GM19455 (cell line): ENCODE measurements around the gene TMEM30B.
A peak's percentile ranks its signal among the peaks of the same experiment; 100 is the strongest.
"Not testable (repeated sequence)": the region's sequence is repeated elsewhere in the genome, so short reads cannot be mapped to it uniquely, and the experiment has no call there.

Experiments used
- ATAC-seq: cut with Tn5 transposase; IDR thresholded peaks from one replicate; pipeline ENCODE4 v1.9.1; 2021; ENCODE audit not compliant: unreplicated experiment

TMEM30B gene

DNA sequence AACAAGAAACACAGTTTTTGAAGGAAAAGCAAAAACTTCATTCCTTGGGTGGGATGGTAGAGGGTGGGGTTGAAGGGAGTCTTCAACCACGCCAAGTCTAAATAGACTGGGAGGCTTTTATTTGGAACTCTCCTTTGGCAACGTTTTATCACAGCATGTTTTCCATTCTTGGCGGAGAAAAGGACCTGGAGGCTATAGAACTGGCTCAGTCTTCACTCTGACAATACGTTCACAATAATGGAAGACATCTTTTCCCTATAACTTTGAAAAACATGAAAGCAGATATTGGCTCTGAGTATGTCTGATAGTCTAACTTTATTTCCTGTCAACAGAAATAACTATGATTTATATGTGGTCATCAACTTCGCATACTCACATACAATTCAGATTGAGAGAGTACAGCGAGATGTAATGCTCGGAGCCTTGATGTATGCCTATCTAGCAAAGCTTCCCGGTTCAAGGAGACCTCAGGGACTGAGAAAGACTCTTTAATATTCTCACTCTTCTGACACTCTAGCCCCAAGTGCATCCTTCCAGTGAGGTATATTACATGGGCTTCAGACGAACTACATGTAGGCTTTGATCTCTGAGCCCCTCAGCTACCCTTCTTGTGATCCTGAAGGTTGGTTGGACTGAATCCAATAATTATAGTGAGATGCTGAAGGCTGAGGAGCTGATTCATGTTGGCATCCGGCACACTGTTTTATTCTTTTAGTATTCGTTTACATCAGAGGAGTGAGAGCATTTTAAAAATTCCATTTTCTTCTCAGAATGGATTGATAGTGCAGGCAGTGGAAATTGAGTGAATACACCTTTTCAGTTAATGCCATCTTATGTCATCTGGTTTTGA, 14.0 kb downstream of the TMEM30B start:
- no peak for ATAC-seq

DNA sequence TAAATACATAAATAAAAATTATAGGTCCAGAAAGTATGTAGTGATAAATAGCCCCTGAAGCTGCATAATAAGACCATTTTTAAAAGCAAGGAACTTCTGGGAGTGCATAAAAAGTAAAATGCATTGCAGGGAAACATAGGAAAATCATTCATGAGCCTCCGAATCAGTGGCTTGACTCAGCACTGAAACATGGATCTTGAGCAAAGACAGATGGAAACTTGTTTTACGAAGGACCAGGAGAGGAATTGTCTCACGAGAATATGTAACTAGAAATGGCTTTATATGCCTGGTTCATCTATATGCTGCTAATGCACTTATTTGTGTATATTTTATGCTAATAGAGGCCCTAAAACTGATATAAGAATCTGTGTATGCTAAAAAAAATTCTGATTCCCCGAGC, 14.7 kb downstream of the TMEM30B start:
- no peak for ATAC-seq

DNA sequence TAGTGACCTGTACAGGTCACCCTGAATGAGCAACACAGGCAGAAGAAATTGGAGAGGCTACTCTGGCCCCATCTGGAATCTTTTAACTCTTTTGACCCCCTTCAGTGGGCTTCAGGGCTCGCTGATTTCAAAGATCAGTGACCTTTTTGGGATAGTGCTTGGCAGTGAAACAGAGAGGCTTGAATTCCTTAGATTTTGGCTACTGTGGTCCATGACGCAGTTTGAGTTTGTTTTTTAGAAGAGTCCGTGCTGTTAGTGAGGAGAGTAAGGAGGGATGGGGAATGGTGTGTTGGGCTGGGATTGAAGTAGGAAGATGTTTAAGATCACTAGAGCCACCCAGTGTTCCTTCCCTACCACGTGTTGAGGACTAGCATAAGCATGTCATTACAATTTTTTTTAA, 16.5 kb downstream of the TMEM30B start:
- no peak for ATAC-seq

DNA sequence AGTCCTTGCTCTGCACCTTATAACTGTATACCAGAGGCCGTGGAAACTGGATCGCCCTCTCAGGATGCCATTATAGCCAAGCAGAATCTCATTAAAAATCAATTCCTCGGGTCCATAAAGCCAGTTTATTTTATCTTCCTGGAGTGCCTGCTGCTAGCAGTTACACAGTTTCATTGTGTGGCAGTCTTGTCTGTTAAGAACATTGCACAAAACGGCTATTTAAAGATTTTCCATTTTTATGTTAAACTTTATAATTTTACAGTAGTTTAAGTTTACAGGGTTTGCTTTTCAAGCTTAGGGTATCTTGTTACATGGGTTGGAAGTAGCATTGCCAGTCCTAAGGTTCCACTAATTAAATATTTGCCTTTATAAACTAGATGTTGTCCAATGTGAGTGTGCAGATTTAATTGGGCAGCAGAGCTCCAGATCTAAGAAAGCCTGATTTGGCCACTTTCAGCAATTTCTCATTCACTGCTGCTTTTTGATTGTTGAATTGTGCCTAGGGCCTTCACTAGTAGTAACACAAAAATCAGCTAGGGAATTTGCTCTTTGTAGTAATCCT, 17.0 kb downstream of the TMEM30B start:
- no peak for ATAC-seq

DNA sequence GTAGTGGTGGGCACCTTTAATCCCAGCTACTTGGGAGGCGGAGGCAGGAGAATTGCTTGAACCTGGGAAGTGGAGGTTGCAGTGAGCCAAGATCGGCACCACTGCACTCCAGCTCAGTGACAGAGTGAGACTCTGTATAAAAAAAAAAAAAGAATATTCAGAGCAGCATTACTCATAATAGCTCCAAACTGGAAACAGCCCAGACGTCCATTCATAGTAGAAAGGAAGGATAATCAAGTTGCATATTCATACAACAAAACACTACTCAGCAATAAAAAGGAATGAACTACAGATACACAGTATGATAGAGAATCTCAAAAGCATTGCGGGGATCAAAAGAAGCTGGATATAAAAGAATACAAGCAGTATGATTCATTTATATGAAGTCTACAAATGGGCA, 19.1 kb downstream of the TMEM30B start:
- ATAC-seq = no peak

DNA sequence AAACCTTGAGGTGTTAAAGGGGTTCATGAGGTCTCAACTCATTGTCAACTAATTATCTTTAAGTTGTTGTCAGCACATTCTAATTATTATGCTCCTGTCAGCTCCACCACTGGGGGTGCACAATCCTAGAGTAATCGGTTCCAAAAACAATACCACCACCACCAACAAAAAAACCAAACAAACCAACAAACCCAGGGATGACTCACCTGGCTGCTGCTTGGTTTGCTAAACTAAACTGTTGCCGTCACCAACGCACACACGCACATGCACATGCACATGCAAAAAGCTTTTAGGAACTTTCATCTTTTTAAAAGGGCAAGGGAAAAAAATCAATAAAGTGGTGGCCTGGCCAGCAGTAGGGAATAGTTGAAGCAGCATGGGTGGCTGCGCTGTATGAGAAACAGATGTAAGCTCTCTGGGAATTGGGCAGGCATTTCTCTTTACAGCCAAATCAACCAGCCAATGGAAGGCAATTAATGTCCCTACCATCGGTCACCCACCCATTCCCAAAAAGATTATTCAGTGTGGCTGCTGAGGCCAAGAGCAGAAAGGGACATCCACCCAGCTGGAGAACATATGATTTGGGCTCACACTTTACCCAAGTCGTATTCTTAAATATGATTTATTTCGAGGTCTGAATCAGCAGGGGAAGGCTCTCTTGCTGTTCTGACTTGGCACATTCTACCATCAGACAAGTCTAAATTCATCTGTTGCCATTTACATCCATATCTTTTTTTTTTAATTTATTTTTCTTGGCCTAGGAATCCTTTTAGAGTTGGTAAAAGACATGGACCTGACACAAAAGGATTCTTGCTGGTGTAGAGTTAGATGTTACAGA, 20.0 kb downstream of the TMEM30B start:
- ATAC-seq = no peak

DNA sequence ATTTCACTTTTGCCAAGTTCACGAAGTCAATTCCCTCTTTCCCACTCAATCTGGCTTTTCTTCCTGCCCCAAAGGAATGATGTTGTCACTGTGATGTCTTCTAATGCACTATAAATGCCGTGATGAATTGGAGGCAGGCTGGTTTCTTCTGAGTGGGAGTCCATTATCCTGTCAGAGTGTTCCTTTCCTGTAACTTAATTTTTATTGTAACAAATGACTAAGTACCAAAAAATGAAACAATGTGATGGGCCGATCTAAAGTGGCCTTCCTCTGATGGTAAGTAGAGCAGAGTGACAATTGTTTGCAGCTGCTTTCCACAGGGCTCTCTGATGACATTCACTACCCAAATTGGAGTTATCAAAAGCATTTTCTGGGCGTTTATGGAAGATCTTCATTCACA, 22.2 kb downstream of the TMEM30B start:
- no peak for ATAC-seq

DNA sequence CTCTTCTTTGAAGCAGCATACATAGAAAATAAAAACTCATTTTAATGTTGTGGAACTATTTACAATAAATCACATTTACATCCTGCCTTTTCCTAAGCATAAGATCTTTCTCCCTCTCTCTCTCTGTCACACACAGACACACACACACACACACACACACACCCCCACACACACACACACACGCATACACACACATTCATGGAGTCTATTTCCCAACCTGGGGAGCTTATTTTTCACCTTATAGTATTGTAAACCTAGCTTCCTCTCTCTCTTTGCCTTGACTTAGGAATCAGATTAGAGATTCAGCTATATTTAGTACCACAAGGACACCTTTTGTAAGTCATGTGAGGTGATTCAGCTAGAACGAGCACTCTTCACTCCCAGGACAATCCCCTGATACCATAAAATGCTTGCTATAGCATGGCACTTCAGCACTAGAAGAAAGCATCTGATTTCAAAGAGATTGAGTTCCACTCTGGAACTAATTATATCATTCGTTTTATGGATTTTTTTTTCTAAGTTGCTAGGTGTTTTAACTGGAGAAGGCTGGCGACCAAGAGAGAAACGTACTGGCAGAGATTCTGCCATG, 23.6 kb downstream of the TMEM30B start:
- no peak for ATAC-seq

DNA sequence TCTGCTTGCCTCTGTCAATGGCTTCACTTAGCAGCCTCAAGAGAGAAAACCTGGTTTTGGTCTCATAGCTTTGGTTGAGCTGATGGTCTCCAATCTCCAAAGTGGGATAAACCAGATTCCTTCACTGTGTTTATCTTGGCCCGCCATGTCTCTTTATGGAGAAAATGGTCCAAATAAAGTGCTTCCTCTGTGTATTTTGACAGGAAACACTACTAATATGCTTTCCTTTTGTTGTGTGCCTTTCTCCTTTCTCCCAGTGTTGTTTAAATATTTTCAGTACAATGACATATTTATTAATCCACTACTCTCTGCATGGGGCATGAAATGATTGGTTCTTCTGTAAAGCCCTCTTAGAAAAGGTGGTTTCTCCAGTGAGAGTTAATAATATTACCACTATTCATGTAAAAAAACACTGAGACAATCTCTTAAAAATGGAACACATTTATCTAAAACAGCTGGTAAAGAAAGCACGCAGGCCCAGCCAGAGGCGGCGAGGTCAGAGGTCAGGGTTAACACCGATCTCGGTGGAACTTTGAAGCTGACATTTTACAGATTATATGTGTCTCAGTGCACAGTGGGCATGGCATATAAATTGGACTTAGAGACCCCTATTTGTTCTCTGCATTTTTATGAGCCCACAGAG, 24.2 kb downstream of the TMEM30B start:
- ATAC-seq = no peak

DNA sequence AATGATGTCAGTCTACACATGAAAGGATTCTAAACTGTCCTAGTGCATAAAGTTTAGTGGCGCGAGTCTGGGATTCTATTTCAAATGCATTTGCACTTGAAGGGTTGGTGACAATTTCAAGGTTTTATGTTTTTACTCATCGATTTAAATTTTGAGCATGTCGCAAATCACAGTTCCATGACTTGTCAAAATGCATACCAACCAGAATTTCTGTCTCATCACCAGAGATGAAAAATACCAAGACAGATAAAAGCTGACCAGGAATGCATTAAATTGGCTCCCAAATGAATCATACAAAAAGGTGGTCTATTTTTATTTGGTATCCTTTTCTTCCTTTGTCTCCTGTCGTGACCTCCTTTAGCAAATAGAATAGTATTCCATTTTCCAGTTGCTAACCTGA, 25.2 kb downstream of the TMEM30B start:
- ATAC-seq = no peak

DNA sequence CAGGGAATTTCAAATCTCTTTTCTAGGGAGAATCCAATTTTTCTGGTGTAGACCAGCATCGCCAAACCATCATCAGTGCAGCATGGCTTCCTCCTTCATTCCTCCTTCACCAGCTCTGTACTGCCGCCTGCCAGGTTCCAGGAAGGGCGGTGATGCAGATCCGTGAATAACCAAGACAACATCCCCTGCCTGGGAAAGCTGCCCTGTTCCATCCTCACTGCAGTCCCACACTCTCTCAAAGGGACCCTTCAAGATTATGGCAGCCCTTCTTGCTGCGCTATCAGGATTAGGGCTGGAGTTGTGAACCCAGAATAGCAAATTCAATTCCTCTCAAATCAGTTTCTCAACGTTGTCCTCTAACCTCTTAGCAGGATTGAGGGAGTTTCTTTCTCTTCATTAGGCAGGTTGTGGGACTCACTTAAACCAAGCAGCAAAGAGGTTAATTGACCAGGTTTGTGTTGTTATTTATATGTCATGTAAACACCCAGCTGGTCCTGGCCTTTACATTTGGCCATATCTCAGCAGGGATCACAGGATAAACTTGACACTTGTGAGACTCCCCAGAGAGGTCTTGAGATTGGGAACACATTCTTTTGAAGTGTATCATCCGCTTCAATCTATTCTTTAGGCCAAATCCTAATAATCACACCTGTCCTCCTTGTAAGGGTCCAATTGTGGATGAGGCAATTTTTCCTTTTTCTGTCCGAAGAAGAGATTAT, 26.2 kb downstream of the TMEM30B start:
- ATAC-seq = no peak

DNA sequence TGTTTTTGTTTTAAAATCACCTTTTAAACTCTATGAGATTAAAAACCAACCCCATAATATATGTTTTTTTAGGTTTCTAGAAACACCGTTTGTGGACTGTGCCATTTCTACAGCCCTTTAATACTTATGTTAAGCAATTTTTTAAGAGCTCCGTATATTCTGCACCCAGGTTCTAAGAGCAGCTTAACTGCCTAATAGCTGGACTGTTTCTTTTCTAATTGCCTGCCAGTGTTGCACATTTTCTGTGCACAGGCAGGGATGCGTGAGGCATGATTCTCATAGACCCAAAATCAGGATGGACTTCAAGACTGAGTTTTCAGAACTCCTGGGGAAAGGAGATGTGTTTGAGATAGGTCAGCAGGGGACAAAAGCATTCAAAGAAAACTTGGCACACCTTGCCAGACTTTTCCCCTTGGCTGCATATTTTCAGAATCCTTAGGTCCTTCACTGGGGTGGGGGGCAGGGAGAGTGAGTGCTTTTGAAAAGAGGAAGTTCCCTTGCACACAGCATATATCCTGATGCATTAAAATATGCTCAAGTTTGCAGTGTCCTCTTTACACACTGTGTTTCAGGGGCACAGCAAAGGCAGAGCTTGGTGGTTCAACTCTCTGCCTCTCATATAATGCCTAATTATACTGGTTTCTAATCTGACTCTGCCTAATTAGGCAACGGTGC, 27.9 kb downstream of the TMEM30B start:
- no peak for ATAC-seq

DNA sequence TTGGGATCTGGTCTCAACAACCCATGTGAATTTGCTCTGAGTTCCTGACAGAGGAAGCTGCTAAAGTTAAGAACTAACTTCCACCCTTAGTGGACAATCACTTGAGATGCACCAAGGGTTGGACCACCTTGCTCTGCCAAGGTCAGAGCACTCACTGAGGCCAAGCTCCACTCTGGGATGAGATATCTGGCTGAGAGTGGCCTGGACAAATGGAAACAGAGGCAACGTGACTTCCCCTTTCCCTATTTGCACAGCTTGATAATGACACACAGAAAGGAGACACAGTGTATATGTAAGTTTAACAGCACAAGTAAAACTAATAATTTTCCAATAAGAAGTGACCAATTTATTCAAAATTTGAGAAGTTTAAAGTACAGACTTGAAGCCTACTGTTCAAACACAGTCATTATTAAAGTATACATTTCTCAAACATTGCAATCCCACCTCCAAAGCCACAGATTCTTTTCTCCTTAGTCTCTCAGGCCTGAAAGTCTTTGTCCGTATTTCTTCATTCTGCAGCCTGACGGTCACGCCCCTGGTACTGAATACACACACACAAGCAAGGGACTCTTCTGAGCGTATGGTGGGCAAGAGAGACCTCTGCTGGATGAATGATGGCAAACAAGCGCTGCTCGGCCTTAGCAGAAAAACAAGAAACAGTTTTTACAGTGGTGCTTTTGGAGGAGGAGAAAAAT, 28.6 kb downstream of the TMEM30B start:
- peak; percentile 93 for ATAC-seq

DNA sequence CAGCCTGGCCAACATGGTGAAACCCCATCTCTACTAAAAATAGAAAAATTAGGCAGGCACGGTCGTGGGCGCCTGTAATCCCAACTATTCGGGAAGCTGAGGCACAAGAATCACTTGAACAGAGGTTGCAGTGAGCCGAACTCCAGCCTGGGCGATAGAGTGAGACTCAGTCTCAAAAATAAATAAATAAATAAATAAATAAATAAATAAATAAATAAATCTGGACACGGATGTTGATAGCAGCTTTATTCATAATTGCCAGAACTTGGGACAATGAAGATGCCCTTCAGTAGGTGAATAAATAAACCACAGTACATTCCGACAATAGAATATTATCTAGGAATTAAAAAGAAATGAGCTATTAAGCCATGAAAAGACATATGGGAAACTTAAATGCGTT, 31.1 kb downstream of the TMEM30B start:
- no peak for ATAC-seq

DNA sequence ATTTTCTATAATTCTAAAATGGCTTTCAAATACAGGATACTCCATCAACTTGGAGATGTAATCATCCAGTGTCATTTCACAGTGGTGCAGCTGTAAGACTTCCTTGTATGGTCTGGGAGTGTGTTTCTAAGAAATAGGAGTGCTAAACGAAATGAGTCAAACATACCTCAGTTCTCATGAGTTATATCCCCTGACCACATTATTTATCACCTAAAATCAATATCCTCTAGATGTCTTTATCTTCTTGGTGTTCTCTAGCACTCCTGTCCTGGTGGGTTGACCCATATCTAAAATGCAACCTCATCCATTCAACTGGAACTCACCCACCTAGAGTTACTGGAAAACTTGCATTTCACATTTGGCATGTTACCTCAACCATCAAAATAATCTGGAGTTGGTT, 33.2 kb downstream of the TMEM30B start:
- no peak for ATAC-seq

DNA sequence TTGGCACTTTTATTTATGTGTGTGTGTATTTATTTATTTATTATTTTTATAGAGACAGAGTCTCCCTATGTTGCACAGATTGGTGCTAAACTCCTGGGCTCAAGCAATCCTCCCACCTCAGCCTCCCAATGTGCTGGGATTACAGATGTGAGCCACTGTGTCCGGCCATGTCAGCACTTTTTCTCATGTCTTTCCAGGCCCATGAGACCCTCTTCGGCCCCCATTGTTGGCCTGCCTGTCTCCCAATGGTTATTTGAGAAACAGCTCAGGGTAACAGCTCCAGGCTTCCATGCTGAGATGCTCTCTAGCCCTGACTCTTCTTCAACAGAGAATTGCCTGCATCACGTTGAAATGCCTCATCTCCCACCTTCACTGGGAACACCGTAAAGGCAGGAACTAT, 34.4 kb downstream of the TMEM30B start:
- no peak for ATAC-seq

DNA sequence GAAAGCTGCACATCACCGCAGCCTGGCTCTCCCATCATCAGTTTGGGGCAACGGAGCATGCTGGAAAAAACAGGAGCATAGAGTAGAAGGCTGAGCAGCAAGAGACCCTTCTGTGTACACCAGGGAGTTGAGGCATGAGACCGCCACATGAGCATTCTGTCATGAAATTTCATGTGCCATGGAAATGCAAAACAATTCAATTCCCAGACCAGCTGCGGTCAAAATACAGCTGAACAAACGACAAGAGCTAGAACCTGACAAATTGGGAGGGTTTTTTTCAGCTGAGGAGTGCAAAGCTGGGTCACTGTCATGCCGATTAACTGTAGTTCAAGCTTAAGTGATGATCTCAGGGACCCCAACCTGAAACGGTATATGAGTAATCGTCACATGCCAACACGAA, 37.1 kb downstream of the TMEM30B start:
- ATAC-seq = no peak

DNA sequence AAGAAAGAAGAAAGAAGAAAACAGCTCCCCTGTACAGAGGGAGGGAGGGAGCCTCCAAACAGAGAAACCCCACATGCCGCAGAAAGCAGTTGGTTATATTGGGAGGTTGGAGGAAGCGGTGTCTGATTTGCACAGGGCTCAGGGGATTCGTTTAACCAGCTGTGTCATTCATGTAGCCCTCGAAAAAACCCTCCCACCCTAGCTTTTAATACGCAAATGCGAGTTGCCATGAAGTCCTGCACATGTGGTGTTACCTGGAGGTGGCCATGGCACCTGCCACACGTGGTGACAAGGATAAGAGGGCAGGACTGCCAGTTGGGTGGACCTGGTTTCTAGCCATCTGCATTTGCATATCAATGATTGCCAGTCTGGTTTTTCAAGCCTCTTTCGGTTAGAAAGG, 40.9 kb downstream of the TMEM30B start:
- no peak for ATAC-seq

DNA sequence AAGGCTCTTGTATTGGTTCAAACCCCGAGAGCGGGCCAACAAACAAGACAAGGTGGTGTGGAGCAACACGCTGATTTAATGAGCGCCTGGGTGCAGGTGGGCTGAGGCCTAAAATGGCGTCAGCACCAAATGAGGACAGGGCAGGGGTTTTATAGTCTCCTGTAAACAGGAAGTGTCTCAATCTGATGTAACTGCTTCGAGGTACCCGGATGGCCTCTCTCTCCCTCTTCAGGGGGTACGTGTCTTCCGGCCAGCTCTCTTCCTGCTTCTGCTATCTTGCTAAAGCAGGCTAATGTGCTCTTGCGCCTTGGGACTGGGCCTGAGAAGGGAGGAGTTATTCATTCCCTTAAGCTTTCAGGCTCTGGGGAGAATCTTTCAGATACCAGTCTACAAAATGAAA, 41.9 kb downstream of the TMEM30B start:
- ATAC-seq = not testable (repeated sequence)
